ENCODE data around the gene KDM2B.

The KDM2B gene

DNA sequence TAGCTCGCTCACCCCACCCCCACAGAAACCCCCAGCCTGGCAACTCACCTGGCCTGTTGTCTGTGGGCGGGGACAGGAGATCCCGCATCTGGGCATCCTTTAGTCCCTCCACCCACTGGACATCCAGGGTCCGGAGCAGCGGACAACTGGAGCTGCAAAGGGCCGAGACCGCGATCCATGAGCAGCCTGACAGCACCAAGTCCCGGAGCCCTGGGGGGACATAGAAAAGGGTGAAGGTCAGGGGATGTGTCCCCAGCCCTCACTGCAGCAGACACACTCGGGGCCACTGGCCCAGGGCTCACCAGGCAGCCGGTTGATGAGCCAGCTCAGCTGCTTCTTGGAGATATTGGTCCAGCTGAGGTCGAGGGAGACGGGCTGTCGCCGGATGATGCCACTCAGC lies 140.1 kb downstream of the KDM2B start:
- in situ Hi-C loops (cut with MboI; ENCODE audit: low sequenced_read_pairs) = no loop called here

DNA sequence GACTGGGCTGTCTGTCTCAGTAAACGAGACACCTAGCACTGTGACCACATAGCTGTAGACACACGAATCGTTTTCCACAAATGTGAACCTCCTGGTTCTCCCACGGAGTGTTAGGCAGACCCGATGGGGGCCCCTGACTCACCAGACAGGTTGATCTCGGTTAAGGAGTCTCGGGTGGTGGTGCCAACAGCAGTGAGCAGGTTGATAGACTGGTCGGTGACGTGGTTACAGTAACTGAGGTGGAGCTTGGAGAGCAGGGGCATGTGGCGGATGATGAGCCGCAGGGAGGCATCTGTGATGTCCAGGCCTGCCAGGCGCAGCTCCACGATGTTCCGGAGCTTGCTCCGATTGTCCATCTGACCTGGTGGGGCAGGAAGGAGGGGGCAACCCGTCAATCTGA lies 141.1 kb downstream of the KDM2B start:
- in situ Hi-C loops (cut with MboI; ENCODE audit: low sequenced_read_pairs) = no loop called here

DNA sequence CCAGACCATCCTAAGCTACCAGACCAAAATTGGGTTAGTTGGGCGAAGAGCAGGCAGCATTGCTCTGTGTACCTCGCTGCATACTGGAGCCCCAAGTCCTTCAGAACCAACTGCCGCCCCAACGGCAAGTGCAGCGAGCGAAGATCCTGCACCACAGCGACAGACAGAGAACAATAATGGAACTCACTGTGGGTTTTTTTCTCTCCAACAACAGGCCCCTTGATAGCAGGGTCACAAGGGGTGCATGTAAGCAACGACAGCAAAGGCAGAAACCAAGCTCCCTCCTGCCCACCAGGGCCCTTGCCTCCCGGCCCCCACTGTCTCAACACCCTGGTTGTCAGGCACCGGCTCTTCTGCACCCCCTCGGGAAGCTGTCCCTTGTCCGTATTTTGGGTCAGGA lies 141.9 kb downstream of the KDM2B start:
- in situ Hi-C loops (cut with MboI; ENCODE audit: low sequenced_read_pairs) = no loop called here

DNA sequence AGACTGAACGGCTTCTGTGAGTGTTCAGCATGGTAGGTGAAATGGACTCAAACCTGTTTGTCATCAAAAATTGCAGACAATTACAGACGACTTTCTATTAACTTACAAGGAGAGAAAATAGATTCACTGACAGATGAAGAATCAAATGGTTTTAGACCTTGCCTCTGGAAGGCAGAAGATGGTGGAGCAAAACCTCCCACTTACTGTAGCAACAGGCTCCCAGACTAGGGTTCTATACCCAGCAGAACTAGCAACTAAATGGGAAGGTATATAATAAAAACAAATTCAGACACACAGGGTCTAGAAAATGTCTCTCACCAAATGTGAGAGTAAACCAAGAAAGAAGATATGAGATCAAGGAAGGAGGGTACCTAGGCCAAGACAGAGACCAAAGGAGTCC lies 144.1 kb downstream of the KDM2B start:
- in situ Hi-C loops (cut with MboI; ENCODE audit: low sequenced_read_pairs) = no loop called here

DNA sequence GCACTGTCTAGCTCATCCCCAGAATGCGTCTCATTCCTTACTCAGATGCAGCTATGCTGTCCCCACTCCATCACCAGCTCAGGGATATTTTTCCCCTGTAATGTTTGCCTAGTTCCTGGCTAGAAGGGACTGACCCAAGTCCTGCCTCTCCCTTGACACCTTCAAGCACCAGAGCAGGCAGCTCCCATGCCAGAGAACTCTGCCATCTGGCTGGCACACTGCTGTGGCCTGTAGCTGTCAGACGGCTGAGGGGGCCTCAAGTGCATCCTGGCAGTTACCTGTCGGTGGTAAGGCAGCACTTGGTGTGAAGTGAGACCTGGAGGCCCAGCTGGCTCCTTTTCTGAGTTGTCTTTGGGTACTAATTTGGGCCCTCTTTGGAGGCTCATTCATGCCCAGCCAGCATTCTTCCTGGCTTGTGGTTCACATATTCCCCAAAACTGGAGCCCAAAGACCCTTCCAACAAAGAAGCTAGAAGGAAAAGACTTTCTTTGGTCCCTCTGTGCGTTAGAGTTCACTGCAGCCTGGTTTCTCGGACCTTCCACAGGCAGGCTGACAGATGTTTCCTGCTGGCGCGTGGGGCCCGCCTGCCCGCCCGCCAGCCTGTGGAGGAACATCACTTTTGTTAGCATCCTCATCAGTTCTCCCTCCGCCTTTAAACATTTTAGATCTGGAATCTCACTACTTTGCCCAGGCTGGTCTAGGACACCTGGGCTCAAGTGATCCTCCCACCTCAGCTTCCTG lies 147.9 kb downstream of the KDM2B start:
- in situ Hi-C loops (cut with MboI; ENCODE audit: low sequenced_read_pairs) = no loop called here

DNA sequence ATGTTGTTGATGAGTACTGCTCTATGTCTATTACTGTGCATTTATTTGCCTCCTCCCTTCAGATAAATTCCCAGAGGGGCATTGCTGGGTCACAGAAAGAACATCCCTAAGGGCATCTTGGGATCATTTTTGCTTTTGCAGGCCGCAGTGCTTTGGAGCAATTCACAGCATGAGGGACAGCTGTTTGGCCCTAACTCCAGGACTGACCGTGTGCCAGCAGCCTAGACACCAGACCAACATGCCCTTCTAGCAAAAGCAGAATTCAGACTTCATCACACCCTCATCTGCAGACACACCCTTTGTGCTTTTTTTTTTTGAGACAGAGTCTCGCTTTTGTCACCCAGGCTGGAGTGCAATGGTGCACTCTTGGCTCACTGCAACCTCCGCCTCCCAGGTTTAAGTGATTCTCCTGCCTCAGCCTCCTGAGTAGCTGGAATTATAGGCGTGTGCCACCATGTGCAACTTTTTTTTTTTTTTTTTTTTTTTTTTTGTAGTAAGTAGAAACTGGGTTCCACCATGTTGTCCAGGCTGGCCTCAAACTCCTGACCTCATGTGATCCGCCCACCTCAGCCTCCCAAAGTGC lies 149.9 kb downstream of the KDM2B start:
- in situ Hi-C loops (cut with MboI; ENCODE audit: low sequenced_read_pairs) = no loop called here

DNA sequence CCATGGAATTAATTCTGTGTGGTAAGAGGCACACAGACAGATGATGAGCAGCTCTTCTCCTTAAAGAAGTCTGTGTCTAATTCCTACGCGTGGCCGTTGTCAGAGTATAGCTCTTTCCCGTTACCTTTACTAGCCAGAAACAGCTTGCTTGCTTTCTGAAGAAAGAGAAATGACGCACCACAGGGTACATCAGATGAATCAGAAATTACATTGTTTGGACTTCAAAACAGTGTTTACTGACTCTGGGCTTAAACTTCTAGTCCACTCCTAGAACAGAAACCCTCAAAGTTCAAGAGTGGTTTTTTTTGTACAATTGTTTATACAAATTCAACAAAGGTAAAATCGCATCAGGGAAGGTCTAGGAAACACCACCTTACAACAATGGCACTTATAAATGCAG lies 151.9 kb downstream of the KDM2B start:
- in situ Hi-C loops (cut with MboI; ENCODE audit: low sequenced_read_pairs) = no loop called here

DNA sequence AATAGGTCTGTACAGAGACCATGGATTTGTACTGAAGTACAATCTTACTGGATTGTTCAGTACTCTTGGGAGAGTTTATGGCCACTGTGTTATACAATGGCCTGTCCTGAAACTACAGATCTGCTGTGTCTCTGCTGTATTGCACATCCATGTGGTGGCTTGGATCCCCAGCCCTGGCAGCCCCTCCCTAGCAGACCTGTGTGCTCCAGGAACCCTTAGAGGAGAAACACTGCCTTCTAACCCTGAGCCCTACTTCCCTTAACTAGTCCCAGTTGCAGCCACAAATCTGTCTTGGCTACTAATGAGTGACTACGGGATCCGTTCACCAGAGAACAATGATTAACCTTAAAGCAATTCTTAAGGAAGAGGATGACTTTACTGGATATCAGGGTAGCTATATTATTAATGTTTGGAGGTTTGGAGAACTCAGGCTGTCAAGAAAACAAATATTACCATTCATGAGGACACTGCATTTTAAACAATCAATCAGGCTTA lies 153.2 kb downstream of the KDM2B start:
- in situ Hi-C loops (cut with MboI; ENCODE audit: low sequenced_read_pairs) = no loop called here

DNA sequence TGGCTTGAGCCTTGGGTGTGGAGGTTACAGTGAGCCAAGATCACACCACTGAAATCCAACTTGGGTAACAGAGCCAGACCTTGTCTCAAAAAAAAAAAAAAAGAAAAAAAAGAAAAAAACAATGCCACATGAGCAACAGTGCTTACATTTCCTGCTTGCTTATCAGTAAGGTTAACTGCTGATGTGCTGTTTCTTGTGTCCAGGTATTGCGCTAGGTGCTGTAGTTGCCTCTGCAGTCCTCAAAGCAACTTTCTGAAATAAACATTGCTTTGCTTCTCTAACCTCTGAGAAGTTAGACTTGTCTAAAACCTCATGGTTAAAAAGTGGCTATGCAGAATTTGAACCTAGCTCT lies 156.2 kb downstream of the KDM2B start:
- in situ Hi-C loops (cut with MboI; ENCODE audit: low sequenced_read_pairs) = no loop called here

DNA sequence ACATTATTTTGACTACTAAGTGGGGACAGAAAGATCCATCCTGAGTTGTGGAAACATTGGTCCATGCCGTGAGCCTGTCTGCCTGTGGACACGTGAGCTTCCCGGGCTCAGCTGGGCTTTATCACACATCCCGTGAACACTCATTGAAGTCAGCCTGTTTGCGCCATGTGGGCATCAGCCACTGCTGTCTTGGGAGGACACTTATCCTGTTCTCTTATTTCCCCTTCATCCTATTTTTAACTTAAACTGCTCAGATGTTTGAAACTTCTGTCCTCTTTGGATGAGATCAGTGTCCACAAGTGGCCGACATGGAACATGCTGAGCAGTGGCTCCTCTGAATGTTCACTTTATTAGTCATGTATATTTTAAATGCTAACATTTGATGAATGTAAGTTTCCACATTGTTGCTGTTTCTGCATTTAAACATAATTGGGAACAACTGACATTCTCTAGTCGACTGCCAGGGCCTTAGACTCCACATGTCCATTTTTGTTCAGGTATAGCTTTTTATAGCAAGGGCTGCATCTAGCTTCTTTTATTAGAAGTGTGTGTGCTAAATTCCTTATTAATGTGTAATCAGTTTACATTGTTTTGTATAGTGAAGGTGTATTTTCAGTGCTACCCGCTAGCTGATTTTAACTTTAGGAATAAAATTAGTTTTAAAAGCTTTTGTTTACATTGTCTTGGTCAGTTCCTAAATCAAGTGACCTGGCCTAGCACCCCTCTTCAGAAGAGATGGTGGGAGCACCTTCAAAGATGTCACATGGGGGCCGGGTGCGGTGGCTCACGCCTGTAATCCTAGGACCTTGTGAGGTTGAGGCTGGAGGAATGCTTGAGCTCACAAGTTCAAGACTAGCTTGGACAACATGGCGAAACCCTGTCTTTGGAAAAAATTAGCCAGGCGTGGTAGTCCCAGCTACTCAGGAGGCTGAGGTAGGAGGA lies 156.9 kb downstream of the KDM2B start:
- in situ Hi-C loops (cut with MboI; ENCODE audit: low sequenced_read_pairs) = no loop called here

DNA sequence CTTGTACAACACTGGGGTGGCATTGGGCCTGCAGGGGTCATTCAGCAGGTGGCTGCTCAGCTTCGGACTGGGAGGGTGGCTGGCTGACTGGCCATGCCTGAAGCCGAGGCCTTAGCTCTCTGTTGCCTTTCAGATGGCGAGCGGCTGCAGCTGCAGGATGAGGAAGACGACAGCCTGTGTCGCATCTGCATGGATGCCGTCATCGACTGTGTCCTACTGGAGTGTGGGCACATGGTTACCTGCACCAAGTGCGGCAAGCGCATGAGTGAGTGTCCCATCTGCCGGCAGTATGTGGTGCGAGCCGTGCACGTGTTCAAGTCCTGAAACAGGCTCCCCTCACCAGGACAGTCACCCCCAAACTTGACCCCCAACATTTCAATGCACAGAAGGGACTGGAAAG lies 157.6 kb downstream of the KDM2B start:
- in situ Hi-C loops (cut with MboI; ENCODE audit: low sequenced_read_pairs) = no loop called here

DNA sequence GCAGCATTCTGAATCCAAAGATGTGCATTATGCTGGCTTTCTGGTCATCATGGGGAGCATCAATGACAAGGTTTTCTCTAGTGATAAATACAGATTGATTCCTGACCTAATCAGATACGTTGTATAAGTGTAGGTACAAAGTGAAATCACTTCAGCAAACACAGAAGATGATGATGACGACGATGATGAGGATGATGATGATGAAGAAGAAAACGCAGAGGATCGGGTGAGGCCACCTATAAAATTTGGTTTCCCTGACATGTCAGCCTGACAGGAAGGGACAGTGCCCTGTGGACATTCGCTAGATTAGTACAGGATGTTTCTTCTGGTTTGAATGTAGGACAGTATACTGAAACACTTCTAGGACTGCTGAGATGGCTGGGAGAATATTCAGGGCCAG lies 160.7 kb downstream of the KDM2B start:
- in situ Hi-C loops (cut with MboI; ENCODE audit: low sequenced_read_pairs) = no loop called here

DNA sequence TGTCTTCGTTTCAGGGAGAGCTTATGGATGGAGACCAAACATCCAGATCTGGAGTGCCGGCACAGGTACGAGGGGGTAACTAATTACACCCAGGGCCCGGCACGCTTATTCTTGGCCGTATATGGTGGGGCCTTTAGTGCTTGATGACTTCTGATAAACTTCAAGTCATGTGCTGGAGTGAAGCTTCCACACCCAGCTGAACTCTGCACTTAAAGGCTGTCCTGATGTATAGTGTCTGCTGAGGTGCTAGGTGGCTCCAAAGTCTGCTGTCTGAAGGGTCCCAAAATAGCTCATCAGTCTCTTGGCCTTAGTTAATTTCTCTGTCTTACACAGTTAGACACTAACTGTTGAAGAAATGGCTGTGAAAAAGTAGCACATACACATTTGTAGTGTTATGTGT lies 163.0 kb downstream of the KDM2B start:
- in situ Hi-C loops (cut with MboI; ENCODE audit: low sequenced_read_pairs) = no loop called here

DNA sequence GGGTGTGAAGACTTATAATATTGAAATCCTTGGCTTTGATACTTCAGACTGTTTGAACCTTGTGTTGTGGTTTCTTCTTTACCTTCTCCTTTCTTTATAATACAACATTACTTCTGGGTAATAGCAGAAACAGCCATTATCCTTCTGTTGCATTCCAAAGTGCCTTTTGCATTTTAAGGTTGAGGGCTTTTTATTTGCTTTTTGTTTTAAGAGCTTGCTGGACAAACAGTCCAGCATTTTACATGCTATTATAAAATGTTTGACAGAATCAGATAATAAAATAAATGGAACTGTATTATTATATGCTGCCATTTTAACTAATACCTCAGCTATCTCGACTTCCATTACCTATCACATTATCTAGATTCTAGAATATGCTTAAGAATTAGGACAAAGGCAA lies 166.9 kb downstream of the KDM2B start:
- in situ Hi-C loops (cut with MboI; ENCODE audit: low sequenced_read_pairs) = no loop called here

DNA sequence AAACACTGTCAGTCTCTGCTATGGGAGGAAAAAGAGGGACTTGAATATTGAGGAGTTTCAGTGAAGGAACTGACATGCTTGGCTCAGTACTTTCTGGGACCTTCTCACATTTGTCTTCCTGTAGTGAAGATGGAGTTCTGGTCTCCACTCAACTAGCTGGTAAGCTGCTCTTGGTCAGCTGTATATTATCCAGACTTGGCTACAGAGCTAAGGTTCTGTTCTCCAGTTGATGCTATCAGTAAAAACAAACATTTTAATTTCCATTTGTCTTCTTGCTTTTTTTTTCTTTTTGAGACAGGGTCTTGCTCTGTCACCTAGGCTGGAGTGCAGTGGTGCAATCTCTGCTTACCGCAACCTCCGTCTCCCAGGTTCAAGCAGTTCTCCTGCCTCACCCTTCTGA lies 175.6 kb downstream of the KDM2B start:
- in situ Hi-C loops (cut with MboI; ENCODE audit: low sequenced_read_pairs) = no loop called here

DNA sequence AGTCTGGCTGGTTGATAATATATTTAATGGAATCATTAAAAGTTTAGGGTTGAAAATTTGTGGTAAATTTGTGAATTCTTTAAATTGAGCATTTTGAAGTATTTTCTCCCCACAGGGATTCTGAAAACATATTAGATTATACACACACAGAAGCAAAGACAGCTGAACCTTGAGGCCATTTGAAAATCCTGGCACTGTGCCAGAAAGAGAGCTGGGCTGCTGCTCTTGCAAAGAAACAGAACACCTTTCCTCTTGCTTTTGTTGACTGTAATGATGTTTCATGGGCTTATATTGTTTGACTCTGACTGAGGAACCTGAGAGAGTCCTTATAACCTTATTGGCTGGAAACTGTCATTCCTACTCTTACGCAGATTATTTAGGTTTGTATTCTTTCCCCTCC lies 176.1 kb downstream of the KDM2B start:
- in situ Hi-C loops (cut with MboI; ENCODE audit: low sequenced_read_pairs) = no loop called here

DNA sequence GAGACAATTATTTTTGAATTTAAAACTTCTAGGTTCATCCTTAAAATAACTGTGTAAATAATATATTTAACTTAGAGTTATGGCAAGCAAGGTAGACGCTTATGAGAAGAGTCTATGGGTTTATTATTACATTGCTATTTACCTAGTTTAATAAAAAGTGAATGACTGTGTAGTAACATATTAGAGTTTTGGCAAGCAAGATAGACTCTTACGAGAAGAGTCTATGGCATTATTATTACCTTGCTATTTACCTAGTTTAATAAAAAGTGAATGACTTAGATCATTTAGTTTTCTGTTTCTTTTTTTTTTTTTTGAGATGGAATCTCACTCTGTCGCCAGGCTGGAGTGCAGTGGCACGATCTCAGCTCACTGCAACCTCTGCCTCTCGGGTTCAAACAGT lies 177.1 kb downstream of the KDM2B start:
- in situ Hi-C loops (cut with MboI; ENCODE audit: low sequenced_read_pairs) = no loop called here

DNA sequence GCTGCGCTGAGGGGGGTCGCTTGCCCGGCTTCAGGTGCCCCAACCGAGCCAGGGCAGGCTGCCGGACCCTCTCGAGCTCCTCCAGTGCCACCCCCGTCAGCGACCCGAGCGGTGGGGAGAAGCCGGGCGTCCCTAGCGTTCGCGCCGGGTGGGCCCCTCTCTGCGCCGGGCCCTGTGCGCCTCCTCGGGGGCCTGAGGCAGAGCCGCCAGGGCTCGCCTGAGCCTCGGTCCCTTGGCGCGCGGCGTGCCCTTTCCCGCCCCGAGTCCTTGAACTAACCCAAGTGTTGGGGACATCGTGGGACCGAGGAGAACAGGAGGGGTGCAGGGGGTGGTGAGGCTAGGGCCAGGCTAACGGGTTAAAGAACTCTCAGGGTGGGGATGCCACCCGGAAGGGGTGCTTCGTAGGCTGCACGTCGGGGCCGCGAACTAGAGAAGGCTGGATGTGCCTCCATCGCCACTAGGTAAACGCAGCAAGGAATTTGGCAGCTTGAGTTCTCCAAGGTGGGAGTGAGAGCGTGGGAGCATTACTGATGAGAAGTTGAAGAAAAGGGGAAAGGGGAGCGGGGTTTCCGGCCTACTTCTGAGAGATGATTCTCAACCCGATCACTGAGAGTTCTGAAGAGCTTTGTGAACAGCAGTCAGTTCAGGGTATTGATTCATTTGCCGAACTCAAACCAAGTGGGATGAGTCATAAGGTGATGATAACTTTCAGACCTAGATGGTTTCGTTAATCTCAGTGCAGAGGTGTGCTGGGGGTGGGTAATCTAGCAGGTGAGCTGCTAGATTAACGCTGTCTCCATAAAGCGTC lies 180.3 kb downstream of the KDM2B start:
- in situ Hi-C loops (cut with MboI; ENCODE audit: low sequenced_read_pairs) = no loop called here

DNA sequence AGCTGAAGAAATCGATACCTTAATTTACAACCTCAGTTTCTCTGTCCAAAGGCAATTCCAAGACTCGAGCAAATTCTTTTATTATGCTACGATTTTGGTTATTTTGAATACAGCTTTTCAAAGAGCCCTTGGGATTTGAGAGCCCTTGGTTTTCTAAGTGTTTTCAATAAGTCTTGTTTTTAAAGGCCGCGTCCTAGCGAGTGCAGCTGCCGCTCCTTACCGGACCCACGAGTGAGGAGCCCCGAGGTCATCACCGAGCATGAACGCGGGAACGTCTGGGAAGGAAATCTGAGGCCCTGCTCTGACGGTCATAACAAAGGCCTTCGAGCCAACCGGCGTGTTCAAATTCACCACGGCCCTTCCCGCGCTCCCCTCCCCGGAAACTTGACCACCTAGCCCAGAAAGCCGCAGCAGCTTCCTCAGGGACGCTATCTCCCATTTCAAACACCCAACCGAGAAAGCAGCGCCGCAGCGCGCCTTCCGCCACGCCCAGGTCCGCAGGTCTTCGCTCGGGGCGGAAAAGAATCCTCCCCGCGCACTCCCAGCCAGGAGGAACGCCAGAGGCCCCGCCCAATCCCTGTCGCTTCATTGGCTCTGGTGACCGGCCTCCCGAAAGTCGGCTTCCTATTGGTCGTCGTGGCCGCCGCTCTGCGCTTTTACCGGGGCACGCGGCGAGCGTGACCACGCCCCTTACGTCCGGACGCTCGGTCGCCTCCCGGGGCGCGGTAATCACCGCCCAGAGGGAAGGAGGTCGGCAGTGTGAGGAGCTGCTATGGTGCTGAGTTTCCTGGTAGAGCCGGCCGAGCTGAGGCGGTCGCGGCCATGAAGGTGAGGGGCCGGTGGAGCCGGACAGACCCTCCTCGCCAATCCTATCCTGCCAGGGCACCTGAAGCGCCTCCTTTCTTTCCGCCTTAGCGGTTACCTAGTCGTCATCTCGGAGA lies 181.2 kb downstream of the KDM2B start, which contains the start of gene RNF34:
Gene RNF34 (plus strand): TSS at position 728 of the 941 bp plus-strand sequence. CDS start 95 bp downstream, at position 823.
- in situ Hi-C loops (cut with MboI; ENCODE audit: low sequenced_read_pairs) = no loop called here

DNA sequence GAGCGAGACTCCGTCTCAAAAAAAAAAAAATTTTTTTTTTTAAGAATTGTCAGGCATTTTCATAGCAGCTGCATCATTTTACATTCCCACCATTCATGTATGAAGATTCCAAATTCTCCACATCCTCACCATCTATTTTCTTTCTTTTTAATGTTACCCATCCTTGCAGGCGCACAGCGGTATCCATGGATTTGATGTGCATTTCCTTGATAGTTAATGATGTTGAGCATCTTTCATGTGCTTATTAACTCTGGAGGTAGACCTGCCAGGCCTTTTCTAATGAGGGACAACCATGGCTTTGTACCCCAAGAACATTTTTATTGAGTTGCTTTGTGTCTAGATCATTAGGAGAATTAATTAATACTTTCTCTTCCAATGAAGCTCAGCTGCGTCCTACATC lies 182.5 kb downstream of the KDM2B start:
- in situ Hi-C loops (cut with MboI; ENCODE audit: low sequenced_read_pairs) = no loop called here

Data from hTERT RPE-1 (cell line).